H9 (cell line): ENCODE data around the gene SERPINA10. TPM values are rescaled to one million over a fixed set of nuclear protein-coding genes. Genes with fewer than 3 reads are reported as not detected.

ENCODE experiments used
- DNase-seq: peaks from one replicate; pipeline ENCODE4 v3.0.0-alpha.2; 2017
- H2AFZ ChIP-seq: one replicate; pipeline ENCODE4 v1.6.1; 2013; ENCODE audit warnings: mild to moderate bottlenecking, low read length, control low read depth, moderate library complexity
- H2AK5ac ChIP-seq: 2 replicates; pipeline ENCODE4 v1.6.1; 2013; ENCODE audit warnings: low read length, control low read depth, mixed read lengths; ENCODE audit not compliant: insufficient read length
- H2BK120ac ChIP-seq: one replicate; pipeline ENCODE4 v1.6.1; 2013; ENCODE audit warnings: low read depth, mild to moderate bottlenecking, low read length, control low read depth, inconsistent platforms; ENCODE audit not compliant: poor library complexity, severe bottlenecking
- H2BK12ac ChIP-seq: 2 replicates; pipeline ENCODE4 v1.6.1; 2013; ENCODE audit warnings: low read length, control low read depth, mixed read lengths, low read depth; ENCODE audit not compliant: insufficient read length
- H2BK15ac ChIP-seq: 2 replicates; pipeline ENCODE4 v1.6.1; 2013; ENCODE audit warnings: low read depth, low read length, control low read depth
- H2BK20ac ChIP-seq: one replicate; pipeline ENCODE4 v1.6.1; 2013; ENCODE audit warnings: low read depth, mild to moderate bottlenecking, low read length, control low read depth, inconsistent platforms; ENCODE audit not compliant: poor library complexity, severe bottlenecking
- H2BK5ac ChIP-seq: 2 replicates; pipeline ENCODE4 v1.6.1; 2013; ENCODE audit warnings: low read length, control low read depth, mixed read lengths; ENCODE audit not compliant: insufficient read length
- H3K14ac ChIP-seq: 2 replicates; pipeline ENCODE4 v1.6.1; 2013; ENCODE audit warnings: low read length, control low read depth; ENCODE audit not compliant: insufficient read depth
- H3K18ac ChIP-seq: 2 replicates; pipeline ENCODE4 v1.6.1; 2013; ENCODE audit warnings: low read depth, mild to moderate bottlenecking, mixed read lengths, low read length, control low read depth; ENCODE audit not compliant: insufficient read length
- H3K23ac ChIP-seq: 2 replicates; pipeline ENCODE4 v1.6.1; 2013; ENCODE audit warnings: low read length, control low read depth, mixed read lengths, low read depth; ENCODE audit not compliant: insufficient read length
- H3K23me2 ChIP-seq: 2 replicates; pipeline ENCODE4 v1.6.1; 2013; ENCODE audit warnings: low read depth, mild to moderate bottlenecking, mixed read lengths, low read length, control low read depth; ENCODE audit not compliant: insufficient read length, poor library complexity, severe bottlenecking
- H3K27ac ChIP-seq: 2 replicates; pipeline ENCODE4 v1.5.1; 2013; ENCODE audit warnings: low read length, control low read depth, mixed read lengths, low read depth; ENCODE audit not compliant: insufficient read length
- H3K27me3 ChIP-seq: 2 replicates; pipeline ENCODE4 v1.6.1; 2013; ENCODE audit warnings: low read length, control low read depth, inconsistent platforms; ENCODE audit not compliant: insufficient read depth
- H3K4ac ChIP-seq: 2 replicates; pipeline ENCODE4 v1.6.1; 2013; ENCODE audit warnings: low read depth, mild to moderate bottlenecking, control low read depth, inconsistent platforms, low read length, moderate library complexity
- H3K4me1 ChIP-seq: 2 replicates; pipeline ENCODE4 v1.6.1; 2013; ENCODE audit warnings: low read length, control low read depth, inconsistent platforms; ENCODE audit not compliant: insufficient read depth
- H3K4me2 ChIP-seq: 2 replicates; pipeline ENCODE4 v1.6.1; 2013; ENCODE audit warnings: low read length, control low read depth, mixed read lengths; ENCODE audit not compliant: insufficient read length, insufficient read depth
- H3K56ac ChIP-seq: 2 replicates; pipeline ENCODE4 v1.6.1; 2013; ENCODE audit warnings: low read depth, mild to moderate bottlenecking, mixed read lengths, low read length, control low read depth; ENCODE audit not compliant: insufficient read length
- H3K79me1 ChIP-seq: 2 replicates; pipeline ENCODE4 v1.6.1; 2013; ENCODE audit warnings: low read depth, mild to moderate bottlenecking, moderate library complexity, low read length, control low read depth, inconsistent platforms; ENCODE audit not compliant: insufficient read depth, poor library complexity, severe bottlenecking
- H3K79me2 ChIP-seq: 2 replicates; pipeline ENCODE4 v1.6.1; 2013; ENCODE audit warnings: low read length, control low read depth, inconsistent platforms; ENCODE audit not compliant: insufficient read depth
- H3K9ac ChIP-seq: 2 replicates; pipeline ENCODE4 v1.6.1; 2013; ENCODE audit warnings: low read length, control low read depth, mixed read lengths; ENCODE audit not compliant: insufficient read length; ENCODE audit errors: extremely low read depth
- H3K9me3 ChIP-seq: one replicate; pipeline ENCODE4 v1.6.1; 2013; ENCODE audit warnings: low read depth, low read length, inconsistent platforms; ENCODE audit not compliant: control insufficient read depth
- H3T11ph ChIP-seq: one replicate; pipeline ENCODE4 v1.6.1; 2013; ENCODE audit warnings: mild to moderate bottlenecking, low read length, control low read depth, inconsistent platforms
- H4K20me1 ChIP-seq: one replicate; pipeline ENCODE4 v1.6.1; 2013; ENCODE audit not compliant: control insufficient read depth, insufficient read length, insufficient read depth
- H4K5ac ChIP-seq: 2 replicates; pipeline ENCODE4 v1.6.1; 2013; ENCODE audit warnings: low read depth, mild to moderate bottlenecking, mixed read lengths, low read length, control low read depth; ENCODE audit not compliant: insufficient read length
- H4K8ac ChIP-seq: replicated peaks from 2 replicates; pipeline ENCODE4 v1.6.1; 2013; ENCODE audit warnings: low read length, control low read depth, mixed read lengths, low read depth; ENCODE audit not compliant: insufficient read length
- H4K91ac ChIP-seq: 2 replicates; pipeline ENCODE4 v1.6.1; 2013; ENCODE audit warnings: low read depth, mild to moderate bottlenecking, moderate library complexity, mixed read lengths, low read length, control low read depth; ENCODE audit not compliant: insufficient read length
- H3K27ac Mint-ChIP-seq, 3 experiments: 2 replicates in 2 of 3; 3 replicates in 1 of 3; pipeline ENCODE4 v1.8.0; 2020 to 2021; ENCODE audit warnings: mixed read lengths in 3 of 3, mild to moderate bottlenecking in 1 of 3, moderate library complexity in 1 of 3
- H3K27me3 Mint-ChIP-seq: 2 replicates; pipeline ENCODE4 v1.8.0; 2021; ENCODE audit warnings: low read depth, mild to moderate bottlenecking, moderate library complexity, mixed read lengths
- H3K36me3 Mint-ChIP-seq, 3 experiments: 2 replicates in 2 of 3; 3 replicates in 1 of 3; pipeline ENCODE4 v1.8.0; 2020 to 2021; ENCODE audit warnings: low read depth in 3 of 3, mixed read lengths in 3 of 3; ENCODE audit not compliant: insufficient read depth in 1 of 3
- H3K4me1 Mint-ChIP-seq, 2 experiments: 2 replicates each; pipeline ENCODE4 v1.8.0; 2020; ENCODE audit warnings: mixed read lengths in 2 of 2
- H3K4me3 Mint-ChIP-seq, 2 experiments: 2 replicates in 1 of 2; 3 replicates in 1 of 2; pipeline ENCODE4 v1.8.0; 2020 to 2021; ENCODE audit warnings: mild to moderate bottlenecking in 2 of 2, mixed read lengths in 2 of 2, moderate library complexity in 1 of 2
- H3K9me3 Mint-ChIP-seq, 2 experiments: 2 replicates in 1 of 2; 3 replicates in 1 of 2; pipeline ENCODE4 v1.8.0; 2020; ENCODE audit warnings: mild to moderate bottlenecking in 2 of 2, mixed read lengths in 2 of 2, moderate library complexity in 1 of 2
- WGBS: extraction: QIAGEN DNeasy Blood & Tissue Kit; methylation state at CpG from one replicate; pipeline ENCODE4 v1.1.7; 2013; ENCODE audit warnings: missing lambda C conversion rate, low lambda C conversion rate, mixed read lengths; ENCODE audit not compliant: insufficient read length; ENCODE audit errors: extremely low coverage; 5-methylcytosine and 5-hydroxymethylcytosine counted together
- total RNA-seq: library from RNA; stranded (reverse); gene quantifications from 2 replicates; pipeline ENCODE4 v1.2.1, GENCODE V29; 2021
- TF ChIP-seq, protein P1 (sequence below): fragments of 200-600 bp; sonication (generic); conservative IDR thresholded peaks from 3 replicates; pipeline ENCODE4 v1.8.0; 2021; ENCODE audit warnings: antibody characterized with exemption, mild to moderate bottlenecking

SERPINA10 gene
- total RNA-seq, 1 experiment from 2014 or later: not detected

DNA sequence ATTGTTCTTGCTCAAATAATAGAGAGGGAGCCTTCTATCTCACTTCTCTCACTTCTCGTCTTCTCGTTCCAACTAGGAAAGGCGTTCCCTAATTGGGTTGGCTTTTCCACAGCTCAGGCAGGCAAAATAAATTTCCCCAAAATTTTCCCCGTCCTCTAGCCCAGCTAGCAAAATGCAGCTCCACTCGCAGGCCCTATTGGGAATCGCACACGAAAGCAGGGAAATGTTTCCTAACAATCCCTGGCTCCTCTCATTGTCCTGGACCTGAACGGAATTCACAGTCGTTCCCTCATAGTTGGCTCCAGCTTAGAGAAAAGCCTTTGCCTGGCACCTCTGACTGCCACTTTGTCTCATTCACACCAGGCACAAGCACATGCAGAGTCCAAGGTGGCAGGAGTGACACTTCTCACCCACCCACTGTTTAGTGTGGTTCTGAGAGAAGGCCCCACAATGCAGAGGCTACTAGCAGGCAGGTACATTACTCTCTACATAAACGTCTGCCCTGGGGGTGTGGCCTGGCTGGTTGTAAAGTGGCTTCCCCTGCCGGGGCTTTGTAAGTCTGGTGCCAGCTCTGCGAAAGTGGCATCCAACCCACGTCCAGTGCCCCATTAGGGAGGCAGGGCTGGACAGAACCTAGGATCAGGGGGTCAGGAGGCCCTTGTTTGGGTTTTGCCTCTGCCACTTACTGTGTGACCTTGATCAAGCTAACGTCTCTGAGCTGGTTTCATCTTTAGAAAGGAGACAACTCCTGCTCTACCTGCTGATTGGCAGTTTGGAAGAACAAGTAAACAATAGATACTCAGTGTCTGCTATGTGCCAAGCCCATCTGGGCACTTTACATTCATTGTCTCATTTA, 4.2 kb downstream of the SERPINA10 start:
- DNase-seq: no peak
- H3K27me3 Mint-ChIP-seq: no peaks in the 10 kb centered on the region; the same call in 1 of the 2 replicates
- no peak overlapping the region for H2AFZ ChIP-seq
- no peak overlapping the region for H3K4me3 Mint-ChIP-seq
- peak overlapping the region; percentile 34 for H4K5ac ChIP-seq
- no peak overlapping the region for H4K8ac ChIP-seq
- H2BK5ac ChIP-seq: no peak overlapping the region
- no peak overlapping the region for H2BK12ac ChIP-seq
- no peak overlapping the region for H2BK120ac ChIP-seq
- no peak overlapping the region for H2AK5ac ChIP-seq
- H3K79me2 ChIP-seq: no peaks in the 10 kb centered on the region
- H4K91ac ChIP-seq: no peak overlapping the region
- no peaks in the 10 kb centered on the region for H3K9me3 Mint-ChIP-seq
- H3K4me2 ChIP-seq: no peak overlapping the region
- no peak overlapping the region for H3K27ac ChIP-seq
- H3K27ac Mint-ChIP-seq: no peak overlapping the region; a peak in 1 of 7 replicates
- peaks cover 2 to 11% of the 10 kb centered on the region in 2 experiments; a peak in 3 of 4 replicates for H3K4me1 Mint-ChIP-seq
- H3K27me3 ChIP-seq: no peaks in the 10 kb centered on the region
- H3K9ac ChIP-seq: no peak overlapping the region
- no peaks in the 10 kb centered on the region for H3K79me1 ChIP-seq
- H3K56ac ChIP-seq: no peak overlapping the region
- no peak overlapping the region for H3K23ac ChIP-seq
- no peak overlapping the region for H3K14ac ChIP-seq
- no peak overlapping the region for H2BK15ac ChIP-seq
- no peak overlapping the region for H2BK20ac ChIP-seq
- TF ChIP-seq, protein P1, sequence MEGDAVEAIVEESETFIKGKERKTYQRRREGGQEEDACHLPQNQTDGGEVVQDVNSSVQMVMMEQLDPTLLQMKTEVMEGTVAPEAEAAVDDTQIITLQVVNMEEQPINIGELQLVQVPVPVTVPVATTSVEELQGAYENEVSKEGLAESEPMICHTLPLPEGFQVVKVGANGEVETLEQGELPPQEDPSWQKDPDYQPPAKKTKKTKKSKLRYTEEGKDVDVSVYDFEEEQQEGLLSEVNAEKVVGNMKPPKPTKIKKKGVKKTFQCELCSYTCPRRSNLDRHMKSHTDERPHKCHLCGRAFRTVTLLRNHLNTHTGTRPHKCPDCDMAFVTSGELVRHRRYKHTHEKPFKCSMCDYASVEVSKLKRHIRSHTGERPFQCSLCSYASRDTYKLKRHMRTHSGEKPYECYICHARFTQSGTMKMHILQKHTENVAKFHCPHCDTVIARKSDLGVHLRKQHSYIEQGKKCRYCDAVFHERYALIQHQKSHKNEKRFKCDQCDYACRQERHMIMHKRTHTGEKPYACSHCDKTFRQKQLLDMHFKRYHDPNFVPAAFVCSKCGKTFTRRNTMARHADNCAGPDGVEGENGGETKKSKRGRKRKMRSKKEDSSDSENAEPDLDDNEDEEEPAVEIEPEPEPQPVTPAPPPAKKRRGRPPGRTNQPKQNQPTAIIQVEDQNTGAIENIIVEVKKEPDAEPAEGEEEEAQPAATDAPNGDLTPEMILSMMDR: peak; percentile 55
- no peaks in the 10 kb centered on the region for H3K9me3 ChIP-seq
- no CpG with 5 or more reads among the region's 14 CpGs for WGBS
- no peaks in the 10 kb centered on the region; the same call in 1 of the 2 replicates for H3K4me1 ChIP-seq
- peak overlapping the region; percentile 77 for H3K18ac ChIP-seq
- H3K36me3 Mint-ChIP-seq: no peaks in the 10 kb centered on the region
- H4K20me1 ChIP-seq: no peaks in the 10 kb centered on the region
- no peak overlapping the region for H3K4ac ChIP-seq
- no peaks in the 10 kb centered on the region for H3K23me2 ChIP-seq
- H3T11ph ChIP-seq: no peak overlapping the region
